DOHH2 (cell line): ENCODE results near the gene TBL1X.

Experiments
- CTCF ChIP-seq: fragments of 200-600 bp; sonication (generic); IDR thresholded peaks from one replicate; pipeline ENCODE4 v1.5.1; 2014; ENCODE audit warnings: antibody characterized with exemption, mild to moderate bottlenecking, low read depth, low read length; ENCODE audit not compliant: poor library complexity, severe bottlenecking
- EZH2phosphoT487 ChIP-seq: fragments of 200-600 bp; sonication (generic); IDR thresholded peaks from 2 replicates; pipeline ENCODE4 v1.6.1; 2017; ENCODE audit warnings: borderline replicate concordance, mild to moderate bottlenecking, antibody characterized with exemption, low read length, moderate library complexity, mixed read lengths

GRCh38 chrX:9462456-9462855, 2.4 kb upstream of the TBL1X start:
- TF ChIP-seq CTCF = no peak
- no peak for TF ChIP-seq EZH2phosphoT487
